Testis (tissue), 3 donors: ENCODE results near the gene PPME1. TPM values are rescaled to one million over a fixed set of nuclear protein-coding genes. Genes with fewer than 3 reads are reported as not detected.

Source experiments
- DNase-seq: peaks from one replicate; pipeline ENCODE4 v3.0.0-alpha.2; 2019
- H3K27ac ChIP-seq, 2 donors: fragments of 200-600 bp; sonication (generic); one replicate each; pipeline ENCODE4 v1.5.1; 2019
- H3K27me3 ChIP-seq: fragments of 200-600 bp; sonication (generic); one replicate; pipeline ENCODE4 v1.5.1; 2019
- H3K36me3 ChIP-seq: fragments of 200-600 bp; sonication (generic); one replicate; pipeline ENCODE4 v1.5.1; 2017; ENCODE audit warnings: low read depth; ENCODE audit errors: missing control alignments
- H3K4me1 ChIP-seq: fragments of 200-600 bp; sonication (generic); one replicate; pipeline ENCODE4 v1.5.1; 2019
- H3K4me3 ChIP-seq, 2 donors: fragments of 200-600 bp; sonication (generic); one replicate each; pipeline ENCODE4 v1.5.1; 2017 to 2019
- H3K9me3 ChIP-seq: fragments of 200-600 bp; sonication (generic); one replicate; pipeline ENCODE4 v1.5.1; 2017
- CTCF ChIP-seq, 3 experiments: fragments of 450-650 bp in 2 of 3; fragments of 200-600 bp in 1 of 3; sonication (generic) in 1 of 3; IDR thresholded peaks; one replicate each; pipeline ENCODE4 v1.5.1; 2016 to 2019; ENCODE audit warnings: antibody characterized with exemption in 3 of 3, mild to moderate bottlenecking in 2 of 3, moderate library complexity in 1 of 3
- POLR2A ChIP-seq: fragments of 450-650 bp; IDR thresholded peaks from one replicate; pipeline ENCODE4 v1.6.1; 2017; ENCODE audit warnings: antibody characterized with exemption, mild to moderate bottlenecking, moderate library complexity
- WGBS, 2 donors: methylation state at CpG; one replicate each; pipeline ENCODE4 v1.1.5; 2018; 5-methylcytosine and 5-hydroxymethylcytosine counted together
- intact Hi-C: fragments of 100-400 bp; cut with DNase I; formaldehyde crosslinking; loops from one replicate; pipeline ENCODE4 v1.15.1; 2023; ENCODE audit warnings: low total_unique reads
- polyA plus RNA-seq: library from polyadenylated mRNA; stranded (reverse); fragments of 350-450 nt; fragmentation: Illumina TruSeq; extraction: RNeasy Lipid Tissue Mini Kit (QIAGEN cat#74804); gene quantifications from one replicate; pipeline ENCODE4 v1.2.3, GENCODE V29; 2014; ENCODE audit warnings: low read depth, low replicate concordance; ENCODE audit not compliant: insufficient read depth
- small RNA-seq, 2 donors: library from RNA; depleted of rRNA; stranded (forward); fragments of <200 nt; gene quantifications; one replicate each; pipeline ENCODE3, GENCODE V24; 2016
- total RNA-seq, 2 donors: library from RNA; depleted of rRNA; stranded (reverse); fragments of >200 nt; gene quantifications; one replicate each; pipeline ENCODE4 v1.2.3, GENCODE V29; 2016

PPME1 gene
- total and polyA plus RNA-seq, 3 donors from 2014 or later, result 67.1 to 90.9 (median 68.9) TPM

DNA sequence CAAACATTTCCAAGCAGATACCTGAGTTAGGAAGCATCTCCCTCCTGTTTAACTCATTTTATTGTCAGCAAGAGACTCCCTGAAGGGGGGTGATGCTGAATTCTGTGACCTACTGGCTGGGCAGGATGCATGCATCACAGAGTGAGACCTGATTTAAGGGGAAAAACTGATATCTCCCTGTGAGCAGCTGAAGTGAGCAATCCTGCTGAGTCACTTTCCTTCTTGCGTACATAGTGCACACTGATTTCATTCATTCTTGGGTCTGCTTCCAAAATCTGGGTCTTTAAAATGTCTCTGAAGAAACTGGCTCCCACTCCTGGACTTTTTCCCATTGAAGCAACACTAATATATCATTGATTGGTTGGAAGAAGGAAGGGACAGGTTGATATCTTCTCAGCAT, 117.1 kb downstream of the PPME1 start:
- no peak for DNase-seq
- intact Hi-C loops, result no loop called here
- no peaks in the 10 kb centered on the region for H3K27me3 ChIP-seq
- no peaks in the 10 kb centered on the region for H3K36me3 ChIP-seq
- H3K4me3 ChIP-seq, result no peak overlapping the region
- no peak overlapping the region for H3K27ac ChIP-seq
- H3K9me3 ChIP-seq, result no peaks in the 10 kb centered on the region
- 66 to 70% methylated on average over 1 of the region's 1 CpG for WGBS, 2 donors
- no peaks in the 10 kb centered on the region for H3K4me1 ChIP-seq
- no peak for TF ChIP-seq CTCF (IDR thresholded peaks at IDR 0.05)
- no peak for TF ChIP-seq POLR2A

GRCh38 chr11:74288911-74289310, 117.8 kb downstream of the PPME1 start:
- Histone ChIP-seq H3K4me3 (no peak overlapping the region), H3K27ac (no peak overlapping the region), H3K36me3 (no peaks in the 10 kb centered on the region), H3K9me3 (no peaks in the 10 kb centered on the region), H3K27me3 (no peaks in the 10 kb centered on the region), H3K4me1 (no peaks in the 10 kb centered on the region)
- DNase-seq, result no peak
- TF ChIP-seq POLR2A (no peak), CTCF (IDR thresholded peaks at IDR 0.05) (no peak)
- intact Hi-C loops, result no loop called here
- 28 to 39% methylated on average over 4 of the region's 4 CpGs for WGBS, 2 donors

- Histone ChIP-seq H3K4me3 (no peak overlapping the region), H3K27ac (no peak overlapping the region), H3K36me3 (no peaks in the 10 kb centered on the region), H3K9me3 (no peaks in the 10 kb centered on the region), H3K27me3 (no peaks in the 10 kb centered on the region), H3K4me1 (no peaks in the 10 kb centered on the region)
- intact Hi-C loops, result no loop called here
- 80 to 94% methylated on average over 1 of the region's 1 CpG for WGBS, 2 donors
- no peak for DNase-seq
- TF ChIP-seq CTCF (IDR thresholded peaks at IDR 0.05), result no peak
- no peak for TF ChIP-seq POLR2A
These were observed 126.4 kb downstream of the PPME1 start for GRCh38 chr11:74297484-74297883.

- Histone ChIP-seq H3K27me3 (no peaks in the 10 kb centered on the region), H3K4me3 (no peak overlapping the region), H3K27ac (no peak overlapping the region), H3K4me1 (no peaks in the 10 kb centered on the region), H3K36me3 (no peaks in the 10 kb centered on the region), H3K9me3 (no peaks in the 10 kb centered on the region)
- TF ChIP-seq POLR2A (no peak), CTCF (IDR thresholded peaks at IDR 0.05) (no peak)
- 86 to 90% methylated on average over 3 of the region's 3 CpGs for WGBS, 2 donors
- DNase-seq, result no peak
- intact Hi-C loops, result no loop called here
These were observed 127.9 kb downstream of the PPME1 start for GRCh38 chr11:74299015-74299414.

Small RNA genes within 50 kb of the gene (small RNA-seq; reads per million reads assigned to genes)
- gene AP002392.1, result 0 reads per million in 2 donors
- 0 reads per million in 2 donors for gene RF00409

Other genes with a start within 250 kb of the PPME1 start
- gene DNAJB13, start 220.3 kb upstream of the PPME1 start, total RNA-seq, result 10 to 100 TPM in 1 of 2 donors, 1 to 10 TPM in 1; 8.1 to 14.3 TPM
- 49.3 TPM for gene DNAJB13, start 220.3 kb upstream of the PPME1 start, polyA plus RNA-seq
- 10 to 100 TPM; 20.6 to 40.8 TPM for gene UCP2, start 188.4 kb upstream of the PPME1 start, total RNA-seq
- gene UCP2, start 188.4 kb upstream of the PPME1 start, polyA plus RNA-seq, result 52.3 TPM
- gene UCP3, start 162.2 kb upstream of the PPME1 start, total RNA-seq, result 1 to 10 TPM; 9.7 to 10.0 TPM
- gene UCP3, start 162.2 kb upstream of the PPME1 start, polyA plus RNA-seq, result 5.8 TPM
- 10 to 100 TPM; 59.0 to 89.4 TPM for gene C2CD3, start 287 bp upstream of the PPME1 start, total RNA-seq
- 56.1 TPM for gene C2CD3, start 287 bp upstream of the PPME1 start, polyA plus RNA-seq
- 1 to 10 TPM; 4.8 to 4.9 TPM for gene P4HA3, start 140.4 kb downstream of the PPME1 start, total RNA-seq
- 8.1 TPM for gene P4HA3, start 140.4 kb downstream of the PPME1 start, polyA plus RNA-seq
- gene PGM2L1, start 227.1 kb downstream of the PPME1 start, total RNA-seq, result 1 to 10 TPM; 1.8 to 2.0 TPM
- gene PGM2L1, start 227.1 kb downstream of the PPME1 start, polyA plus RNA-seq, result 2.4 TPM